ENCODE results near the gene OLAH. TPM values are rescaled to one million over a fixed set of nuclear protein-coding genes. Genes with fewer than 3 reads are reported as not detected.

The OLAH gene
- total RNA-seq, 1 experiment from 2014 or later: 1.4 TPM

DNA sequence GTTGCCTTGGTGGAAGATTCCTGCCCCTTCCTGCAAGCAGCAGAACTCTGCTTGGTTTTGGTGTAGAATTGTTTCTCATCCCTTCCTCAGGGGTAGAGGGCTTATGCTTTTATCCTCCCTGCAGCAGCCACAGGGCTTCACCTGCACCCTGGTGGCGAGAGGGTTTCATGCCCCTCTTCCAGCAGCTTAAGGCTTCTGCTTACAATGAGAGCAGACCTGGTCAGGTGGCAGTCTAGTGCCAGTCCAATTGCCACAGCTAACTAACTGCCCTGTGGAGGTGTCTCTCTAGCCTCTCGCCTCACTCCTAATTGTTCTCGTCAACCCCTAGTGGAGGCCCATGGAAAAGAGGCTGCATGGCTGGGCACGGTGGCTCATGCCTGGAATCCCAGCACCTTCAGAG lies 25.5 kb downstream of the OLAH start:
- no peak for TF ChIP-seq CTCF (IDR thresholded peaks at IDR 0.05; ENCODE audit: unreplicated experiment)
- no peak overlapping the region for H3K4me3 Mint-ChIP-seq (ENCODE audit: unreplicated experiment)
- ChIA-PET POLR2A (interaction anchor here (0.6 to 1.6 kb wide), 2 partner anchors 14 to 24 kb away, joined by 3 to 4 read pairs; no protein-coding TSS in a partner anchor), CTCF (interaction anchor here (0.6 kb wide), 1 partner anchor 561 kb away, joined by 3 read pairs; no protein-coding TSS in a partner anchor)
- no peaks in the 10 kb centered on the region for H3K36me3 Mint-ChIP-seq (ENCODE audit: insufficient read depth, unreplicated experiment)
- intact Hi-C loops (cut with micrococcal nuclease): no loop called here
- DNase-seq (ENCODE audit: unreplicated experiment): no peak
- H3K4me1 Mint-ChIP-seq (ENCODE audit: insufficient read depth, unreplicated experiment): no peaks in the 10 kb centered on the region
- H3K27me3 Mint-ChIP-seq (ENCODE audit: insufficient read depth, unreplicated experiment): no peaks in the 10 kb centered on the region
- H3K27ac Mint-ChIP-seq (ENCODE audit: low read depth, unreplicated experiment): no peak overlapping the region
- BruUV-seq (replicated peaks): no TSS peak
- H3K9me3 Mint-ChIP-seq (ENCODE audit: unreplicated experiment): peaks cover 7% of the 10 kb centered on the region

DNA sequence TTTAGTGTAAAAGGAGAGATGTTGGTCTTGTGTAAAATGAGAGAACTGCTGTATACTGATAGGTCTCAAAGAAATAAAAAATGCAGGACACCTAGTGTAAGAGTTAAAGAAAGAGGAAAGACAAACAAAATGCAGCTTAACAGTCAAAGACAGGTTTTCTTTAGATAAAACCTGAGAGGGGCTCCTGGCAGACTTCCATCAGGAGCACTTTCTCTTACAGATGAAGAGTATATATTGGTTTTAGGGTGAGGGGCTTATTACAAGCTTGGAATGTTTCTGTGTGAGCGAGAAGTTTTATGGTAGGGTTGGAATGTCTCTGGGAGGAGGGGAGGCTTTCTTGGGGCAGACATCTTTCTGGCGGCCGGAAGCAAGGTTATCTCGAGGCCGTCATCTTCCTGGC lies 28.6 kb downstream of the OLAH start:
- H3K4me1 Mint-ChIP-seq (ENCODE audit: insufficient read depth, unreplicated experiment): no peaks in the 10 kb centered on the region
- DNase-seq (ENCODE audit: unreplicated experiment): no peak
- H3K27ac Mint-ChIP-seq (ENCODE audit: low read depth, unreplicated experiment): no peak overlapping the region
- H3K9me3 Mint-ChIP-seq (ENCODE audit: unreplicated experiment): peaks cover 7% of the 10 kb centered on the region
- POLR2A ChIA-PET: interaction anchor here (0.9 to 1.6 kb wide), 2 partner anchors 10 to 11 kb away, joined by 3 to 5 read pairs; no protein-coding TSS in a partner anchor
- no TSS peak for BruUV-seq (replicated peaks)
- no peak for TF ChIP-seq CTCF (IDR thresholded peaks at IDR 0.05; ENCODE audit: unreplicated experiment)
- no peaks in the 10 kb centered on the region for H3K27me3 Mint-ChIP-seq (ENCODE audit: insufficient read depth, unreplicated experiment)
- H3K36me3 Mint-ChIP-seq (ENCODE audit: insufficient read depth, unreplicated experiment): no peaks in the 10 kb centered on the region
- no peak overlapping the region for H3K4me3 Mint-ChIP-seq (ENCODE audit: unreplicated experiment)
- intact Hi-C loops (cut with micrococcal nuclease): no loop called here
- CTCF ChIA-PET: interaction anchor here (0.6 kb wide), 2 partner anchors 120 to 438 kb away, joined by 3 read pairs; no protein-coding TSS in a partner anchor

GRCh38 chr10:15075421-15075820 lies 31.7 kb downstream of the OLAH start:
- Mint-ChIP-seq H3K27ac (ENCODE audit: low read depth, unreplicated experiment) (no peak overlapping the region), H3K27me3 (ENCODE audit: insufficient read depth, unreplicated experiment) (no peaks in the 10 kb centered on the region), H3K4me1 (ENCODE audit: insufficient read depth, unreplicated experiment) (no peaks in the 10 kb centered on the region), H3K36me3 (ENCODE audit: insufficient read depth, unreplicated experiment) (no peaks in the 10 kb centered on the region), H3K9me3 (ENCODE audit: unreplicated experiment) (peaks cover 7% of the 10 kb centered on the region), H3K4me3 (ENCODE audit: unreplicated experiment) (no peak overlapping the region)
- ChIA-PET CTCF (interaction anchor here (0.6 kb wide), 1 partner anchor 1023 kb away, joined by 3 read pairs; no protein-coding TSS in a partner anchor), POLR2A (no interaction called here)
- no TSS peak for BruUV-seq (replicated peaks)
- no peak for DNase-seq (ENCODE audit: unreplicated experiment)
- intact Hi-C loops (cut with micrococcal nuclease): no loop called here
- no peak for TF ChIP-seq CTCF (IDR thresholded peaks at IDR 0.05; ENCODE audit: unreplicated experiment)

GRCh38 chr10:15083674-15084501 lies 40.1 kb downstream of the OLAH start:
- intact Hi-C loops (cut with micrococcal nuclease): loop anchor here (1.0 kb wide), 1 partner anchor 287 kb away; the partner anchor contains the start of gene FAM171A1
- TF ChIP-seq CTCF (IDR thresholded peaks at IDR 0.05; ENCODE audit: unreplicated experiment): no peak
- no peak for DNase-seq (ENCODE audit: unreplicated experiment)
- H3K27ac Mint-ChIP-seq (ENCODE audit: low read depth, unreplicated experiment): no peak overlapping the region
- H3K4me3 Mint-ChIP-seq (ENCODE audit: unreplicated experiment): peak overlapping the region; percentile 92
- ChIA-PET CTCF (interaction anchor here (0.6 to 2.7 kb wide), 9 partner anchors 22 to 274 kb away, joined by 3 to 10 read pairs (median 3); partner anchors contain the start of genes DCLRE1C and NMT2), POLR2A (interaction anchor here (1.2 to 5.4 kb wide), 7 partner anchors 12 to 205 kb away, joined by 3 to 43 read pairs (median 5); partner anchors contain the start of genes DCLRE1C, MEIG1, RPP38 and SUV39H2)
- no peaks in the 10 kb centered on the region for H3K9me3 Mint-ChIP-seq (ENCODE audit: unreplicated experiment)
- H3K27me3 Mint-ChIP-seq (ENCODE audit: insufficient read depth, unreplicated experiment): no peaks in the 10 kb centered on the region
- peaks cover 7% of the 10 kb centered on the region for H3K4me1 Mint-ChIP-seq (ENCODE audit: insufficient read depth, unreplicated experiment)
- no peaks in the 10 kb centered on the region for H3K36me3 Mint-ChIP-seq (ENCODE audit: insufficient read depth, unreplicated experiment)
- no TSS peak for BruUV-seq (replicated peaks)
